AG09309 (cell line): Measurements from ENCODE around the gene OR10V1.

ENCODE experiments used
- DNase-seq: peaks from one replicate; pipeline ENCODE4 v3.0.0-alpha.2; 2010; ENCODE audit warnings: low read depth
- H3K4me3 ChIP-seq: 2 replicates; pipeline ENCODE4 v1.5.1; 2011; ENCODE audit warnings: mild to moderate bottlenecking, low read depth, low read length, moderate library complexity; ENCODE audit not compliant: control insufficient read depth
- CTCF ChIP-seq: IDR thresholded peaks from 2 replicates; pipeline ENCODE4 v1.5.1; 2011; ENCODE audit warnings: mild to moderate bottlenecking, low read depth, low read length, inconsistent platforms; ENCODE audit not compliant: insufficient read depth, control insufficient read depth; ENCODE audit errors: missing control alignments

The OR10V1 gene

GRCh38 chr11:59730896-59731565 lies 17.4 kb upstream of the OR10V1 start:
- TF ChIP-seq CTCF = no peak
- DNase-seq = no peak
- H3K4me3 ChIP-seq = no peak overlapping the region

DNA sequence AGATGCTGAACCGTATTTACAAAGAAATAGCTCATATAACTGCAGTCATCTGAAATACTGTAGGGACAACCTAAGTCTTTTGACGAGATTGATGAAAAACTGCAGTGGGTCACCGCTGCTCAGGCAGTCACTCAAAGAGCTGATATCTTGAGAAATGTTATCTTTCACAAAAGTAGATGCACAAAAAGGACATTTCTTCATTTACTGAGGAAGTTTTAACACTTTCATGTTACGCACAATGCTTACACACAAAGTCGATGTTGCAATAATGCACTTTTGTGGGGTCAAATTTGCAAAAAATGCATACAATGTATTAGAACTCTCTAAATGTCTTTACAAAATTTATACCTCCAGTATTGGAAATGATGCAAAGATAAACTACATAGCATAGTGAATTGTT lies 16.2 kb upstream of the OR10V1 start:
- no peak for TF ChIP-seq CTCF
- no peak overlapping the region for H3K4me3 ChIP-seq
- DNase-seq = no peak

DNA sequence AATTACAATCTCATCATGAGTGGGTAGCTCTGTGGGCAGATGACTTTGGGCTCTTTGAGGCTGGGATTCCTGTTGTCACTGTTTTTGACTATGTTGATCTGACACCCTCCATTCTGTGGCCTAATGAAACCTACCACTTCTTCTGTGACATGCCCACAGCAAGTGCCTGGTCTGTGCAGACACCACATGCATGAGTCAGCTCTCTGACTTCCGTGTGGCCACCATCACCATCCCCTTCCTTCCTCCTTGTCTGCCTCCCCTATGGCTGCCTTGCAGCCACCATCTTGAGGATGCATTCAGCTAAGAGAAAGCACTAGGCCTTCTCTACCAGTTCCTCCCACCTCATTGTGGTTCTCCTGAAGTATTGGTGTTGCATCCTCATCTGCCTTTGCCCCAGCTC lies 15.3 kb upstream of the OR10V1 start:
- DNase-seq = no peak
- TF ChIP-seq CTCF = no peak
- no peak overlapping the region for H3K4me3 ChIP-seq

DNA sequence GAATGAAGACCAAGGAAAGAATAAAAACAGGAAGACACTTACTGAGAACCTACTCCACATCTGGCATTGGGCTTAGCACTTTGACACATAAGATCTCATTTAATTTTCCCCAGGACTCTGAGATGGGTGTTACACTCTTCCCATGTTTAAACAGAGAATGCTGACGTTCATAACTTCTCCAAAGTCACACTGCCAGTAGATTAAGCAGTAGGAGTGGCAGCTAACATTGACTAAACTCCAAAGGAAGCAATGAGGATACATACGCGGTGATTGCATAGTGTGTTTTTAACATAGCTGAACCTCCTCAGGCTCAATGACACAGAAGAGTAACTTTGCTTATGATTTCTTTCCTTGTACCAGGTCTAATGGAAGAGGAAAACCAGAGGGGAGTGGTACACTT lies 14.5 kb upstream of the OR10V1 start:
- no peak overlapping the region for H3K4me3 ChIP-seq
- TF ChIP-seq CTCF = no peak
- no peak for DNase-seq

DNA sequence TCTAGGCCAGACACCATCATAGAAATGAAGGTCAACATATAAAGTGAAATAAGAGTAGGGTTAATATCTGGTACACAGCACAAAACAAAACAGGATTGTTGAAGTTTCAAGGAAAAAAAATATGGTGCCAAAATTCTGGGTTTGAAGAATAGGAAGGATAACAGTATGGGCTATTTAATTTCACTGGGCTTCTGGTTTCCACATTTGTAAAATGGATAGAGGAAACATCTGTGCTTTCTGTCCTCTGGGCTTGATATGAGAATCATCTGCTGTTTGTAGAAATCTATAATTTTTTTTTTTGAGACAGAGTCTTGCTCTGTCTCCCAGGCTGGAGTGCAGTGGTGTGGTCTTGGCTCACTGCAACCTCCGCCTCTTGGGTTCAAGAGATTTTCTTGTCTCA lies 13.8 kb upstream of the OR10V1 start:
- H3K4me3 ChIP-seq = no peak overlapping the region
- no peak for DNase-seq
- no peak for TF ChIP-seq CTCF

- H3K4me3 ChIP-seq = no peak overlapping the region
- no peak for TF ChIP-seq CTCF
- DNase-seq = no peak
Measured at GRCh38 chr11:59724066-59724465, 10.4 kb upstream of the OR10V1 start.

GRCh38 chr11:59719556-59719955 lies 5.9 kb upstream of the OR10V1 start:
- no peak for DNase-seq

More at GRCh38 chr11:59719556-59719955, 5.9 kb upstream of the OR10V1 start:
- H3K4me3 ChIP-seq = no peak overlapping the region
- TF ChIP-seq CTCF = no peak
